Measurements from ENCODE around the gene TESK1.
"Not testable (repeated sequence)": the region's sequence is repeated elsewhere in the genome, so short reads cannot be mapped to it uniquely, and the experiment has no call there.

The TESK1 gene

DNA sequence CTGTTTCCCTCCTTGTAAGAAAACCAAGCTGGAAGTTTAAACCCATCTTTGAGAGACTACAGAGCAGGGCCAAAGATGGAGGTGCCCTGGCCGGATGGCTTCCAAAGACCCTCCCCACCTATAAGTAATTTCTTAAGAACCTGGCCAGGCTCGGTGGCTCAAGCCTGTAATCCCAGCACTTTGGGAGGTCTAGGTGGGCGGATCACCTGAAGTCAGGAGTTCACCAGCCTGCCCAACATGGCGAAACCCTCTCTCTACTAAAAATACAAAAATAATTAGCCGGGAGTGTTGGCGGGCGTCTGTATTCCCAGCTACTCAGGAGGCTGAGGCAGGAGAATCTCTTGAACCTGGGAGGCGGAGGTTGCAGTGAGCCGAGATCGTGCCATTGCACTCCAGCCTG is 40.7 kb downstream of the TESK1 start:
- H3K4me3 ChIP-seq (ENCODE audit: insufficient read depth, low read depth, low read length): peak overlapping the region; percentile 71
- H3K27me3 ChIP-seq (ENCODE audit: control insufficient read depth, insufficient read depth, low read length, poor library complexity, severe bottlenecking): peaks cover 12% of the 10 kb centered on the region
- peaks cover 11% of the 10 kb centered on the region for H3K4me1 ChIP-seq (ENCODE audit: control insufficient read depth, insufficient read depth, low read length)
- not testable (repeated sequence) for H3K36me3 ChIP-seq (ENCODE audit: control insufficient read depth, insufficient read depth, low read length); H3K27ac ChIP-seq (ENCODE audit: insufficient read depth, low read depth, low read length, poor library complexity, severe bottlenecking); H3K9me3 ChIP-seq (ENCODE audit: control insufficient read depth, low read length)
- WGBS, 2 experiments: 49 to 52% methylated on average over 10 of the region's 10 CpGs

DNA sequence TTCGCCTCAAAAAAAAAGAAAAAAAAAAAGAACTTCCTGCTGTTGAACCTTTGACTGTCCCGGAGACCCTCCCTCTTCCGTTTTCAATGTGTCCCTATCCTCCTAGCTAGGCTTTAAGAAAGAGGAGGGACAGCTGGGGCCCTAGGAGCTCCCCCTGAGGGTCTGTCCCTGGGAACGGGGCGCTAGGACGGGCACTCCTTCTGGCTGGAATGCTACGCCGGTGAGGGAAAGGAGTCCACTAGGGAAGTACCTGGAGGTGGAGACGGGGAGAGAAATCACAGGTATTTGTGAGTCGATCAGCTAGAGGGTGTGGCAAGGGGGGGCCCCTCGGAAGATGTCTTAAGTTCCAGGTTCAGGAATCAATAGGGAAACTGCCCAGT is 41.1 kb downstream of the TESK1 start:
- Histone ChIP-seq H3K4me1 (ENCODE audit: control insufficient read depth, insufficient read depth, low read length) (peaks cover 13% of the 10 kb centered on the region), H3K36me3 (ENCODE audit: control insufficient read depth, insufficient read depth, low read length) (no peaks in the 10 kb centered on the region), H3K27me3 (ENCODE audit: control insufficient read depth, insufficient read depth, low read length, poor library complexity, severe bottlenecking) (peaks cover 12% of the 10 kb centered on the region), H3K4me3 (ENCODE audit: insufficient read depth, low read depth, low read length) (peak overlapping the region; percentile 71), H3K27ac (ENCODE audit: insufficient read depth, low read depth, low read length, poor library complexity, severe bottlenecking) (no peak overlapping the region), H3K9me3 (ENCODE audit: control insufficient read depth, low read length) (no peaks in the 10 kb centered on the region)
- 2% methylated on average over 11 of the region's 11 CpGs for WGBS, 2 experiments

DNA sequence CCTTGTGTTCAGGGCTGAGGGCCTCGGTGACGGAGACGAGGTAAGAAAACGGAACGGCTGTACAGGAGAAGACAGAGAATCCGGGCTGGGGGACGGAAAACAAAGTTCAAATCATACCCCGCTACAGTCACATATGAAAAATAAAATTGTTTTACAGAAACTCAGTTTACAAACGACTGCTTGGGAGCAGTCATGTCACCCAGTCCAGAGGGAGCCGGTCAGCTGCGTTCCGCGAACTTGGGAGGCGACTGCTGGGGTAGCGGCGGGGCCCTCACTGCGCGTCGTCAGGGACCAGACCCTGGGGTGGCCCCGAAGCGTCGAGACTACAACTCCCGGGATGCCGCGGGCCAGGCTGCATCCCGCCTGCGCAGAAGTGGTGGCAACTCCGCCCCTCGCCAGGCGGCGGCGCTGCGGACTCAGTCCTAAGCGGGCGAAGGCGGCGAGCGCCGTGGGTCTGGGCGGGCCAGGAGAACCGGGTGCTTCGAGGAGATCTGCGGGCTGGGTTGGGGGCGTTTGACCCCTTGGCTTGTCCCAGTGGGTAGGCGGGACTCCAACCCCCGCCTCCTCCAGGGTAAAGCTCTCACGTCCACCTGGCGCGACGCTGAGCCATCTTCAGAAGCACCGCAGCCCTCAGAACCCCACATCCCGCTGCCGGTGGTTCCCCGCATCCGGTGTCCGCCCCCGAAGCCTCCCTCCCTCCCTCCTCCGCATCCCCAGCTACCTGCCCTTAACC is 41.6 kb downstream of the TESK1 start:
- H3K4me3 ChIP-seq (ENCODE audit: insufficient read depth, low read depth, low read length): peak overlapping the region; percentile 71
- H3K4me1 ChIP-seq (ENCODE audit: control insufficient read depth, insufficient read depth, low read length): peaks cover 13% of the 10 kb centered on the region
- H3K27ac ChIP-seq (ENCODE audit: insufficient read depth, low read depth, low read length, poor library complexity, severe bottlenecking): no peak overlapping the region
- no peaks in the 10 kb centered on the region for H3K36me3 ChIP-seq (ENCODE audit: control insufficient read depth, insufficient read depth, low read length)
- peaks cover 12% of the 10 kb centered on the region for H3K27me3 ChIP-seq (ENCODE audit: control insufficient read depth, insufficient read depth, low read length, poor library complexity, severe bottlenecking)
- H3K9me3 ChIP-seq (ENCODE audit: control insufficient read depth, low read length): no peaks in the 10 kb centered on the region
- 1% methylated on average over 58 of the region's 58 CpGs for WGBS, 2 experiments

DNA sequence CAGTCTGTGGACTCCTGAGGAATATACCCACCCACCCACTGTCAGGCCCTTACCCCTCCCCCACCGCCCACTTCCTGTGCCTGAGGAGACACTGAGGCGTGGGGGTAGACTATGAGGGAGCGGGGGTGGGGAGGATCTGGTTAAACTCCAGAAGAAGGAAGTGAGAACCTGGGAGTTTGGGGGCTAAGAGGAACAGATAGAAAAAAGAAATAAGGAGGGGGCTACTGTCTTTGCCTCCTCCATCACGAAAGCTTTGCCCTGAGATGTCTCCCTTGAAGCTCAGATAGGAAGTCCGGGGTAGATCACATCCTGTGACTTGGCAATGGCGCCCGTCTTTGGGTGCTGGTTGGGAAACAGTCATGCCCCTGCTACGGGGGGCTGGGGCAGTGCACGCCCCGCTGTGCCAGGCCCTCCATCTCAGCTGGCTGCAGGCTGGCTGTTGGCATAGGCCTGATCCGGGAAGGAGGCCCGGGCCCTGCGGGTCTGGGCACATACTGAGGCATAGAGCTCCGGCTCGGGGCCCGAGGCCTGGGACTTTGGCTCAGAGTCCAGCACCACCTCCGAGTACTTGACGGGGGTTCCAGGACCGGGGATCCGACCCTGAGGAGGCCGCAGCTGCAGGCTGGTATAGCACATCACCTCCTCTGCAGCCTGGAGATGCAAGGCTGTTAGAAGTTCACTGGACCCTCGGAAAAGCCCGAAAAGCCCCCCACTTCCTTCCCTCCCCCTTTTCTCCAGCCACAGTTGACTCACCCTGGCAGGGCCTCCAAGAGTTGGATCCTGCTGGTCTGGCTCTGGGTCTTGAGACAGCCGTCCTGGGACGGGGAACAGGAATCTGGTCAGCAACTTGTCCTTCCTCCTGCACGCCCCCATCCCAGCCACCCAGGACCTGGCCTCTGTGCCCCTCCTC is 44.6 kb downstream of the TESK1 start:
- Histone ChIP-seq H3K4me3 (ENCODE audit: insufficient read depth, low read depth, low read length) (no peak overlapping the region), H3K27me3 (ENCODE audit: control insufficient read depth, insufficient read depth, low read length, poor library complexity, severe bottlenecking) (peaks cover 12% of the 10 kb centered on the region), H3K27ac (ENCODE audit: insufficient read depth, low read depth, low read length, poor library complexity, severe bottlenecking) (no peak overlapping the region), H3K9me3 (ENCODE audit: control insufficient read depth, low read length) (no peaks in the 10 kb centered on the region), H3K36me3 (ENCODE audit: control insufficient read depth, insufficient read depth, low read length) (no peaks in the 10 kb centered on the region), H3K4me1 (ENCODE audit: control insufficient read depth, insufficient read depth, low read length) (peaks cover 13% of the 10 kb centered on the region)
- WGBS, 2 experiments: 93 to 94% methylated on average over 26 of the region's 26 CpGs

DNA sequence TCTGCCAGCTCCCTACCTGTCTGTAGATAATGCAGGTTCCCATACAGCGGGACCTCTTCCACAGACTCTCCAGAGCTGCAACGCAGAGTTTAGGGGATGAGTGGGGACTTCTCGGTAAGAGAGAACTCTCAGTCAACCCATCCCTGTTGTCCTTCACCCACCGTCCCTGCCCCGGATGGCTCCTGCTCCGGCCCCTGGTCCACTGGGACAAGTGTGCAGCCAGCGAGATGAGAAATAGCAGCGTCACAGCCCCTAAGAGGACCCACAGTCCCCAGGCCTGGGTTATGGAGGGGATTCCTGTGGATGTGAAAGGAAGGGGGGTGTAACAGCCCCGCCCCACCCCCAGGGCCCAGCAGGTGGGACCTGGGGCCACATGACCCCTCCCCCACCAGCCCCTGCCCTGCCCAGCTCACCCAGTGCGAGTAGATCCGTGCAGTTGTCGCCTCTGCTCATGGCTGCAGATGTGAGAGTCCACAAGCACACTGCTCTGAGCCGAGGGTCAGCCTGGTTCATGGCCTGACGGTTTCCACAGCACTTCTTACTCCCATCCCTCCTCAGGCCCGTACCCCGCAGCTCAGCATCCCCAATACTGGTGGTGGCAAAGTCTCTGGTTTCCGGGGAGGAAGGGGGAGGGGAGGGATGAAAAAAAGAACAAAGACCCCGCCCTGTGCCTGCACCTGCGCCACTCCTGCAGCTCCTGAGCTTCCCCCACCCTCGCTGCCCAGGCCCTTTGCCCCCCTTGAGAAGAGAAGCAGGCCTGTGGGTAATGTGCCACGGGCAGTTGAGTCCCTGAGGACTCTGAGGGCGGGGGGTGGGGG is 45.5 kb downstream of the TESK1 start, which contains the start of gene SIT1:
Gene SIT1 (minus strand): TSS at position 591 of the 818 bp plus-strand sequence. CDS start 78 bp downstream, at position 513.
- Histone ChIP-seq H3K36me3 (ENCODE audit: control insufficient read depth, insufficient read depth, low read length) (no peaks in the 10 kb centered on the region), H3K27me3 (ENCODE audit: control insufficient read depth, insufficient read depth, low read length, poor library complexity, severe bottlenecking) (peaks cover 12% of the 10 kb centered on the region), H3K4me3 (ENCODE audit: insufficient read depth, low read depth, low read length) (no peak within 1 kb of the TSS), H3K4me1 (ENCODE audit: control insufficient read depth, insufficient read depth, low read length) (peaks cover 13% of the 10 kb centered on the region), H3K9me3 (ENCODE audit: control insufficient read depth, low read length) (no peaks in the 10 kb centered on the region), H3K27ac (ENCODE audit: insufficient read depth, low read depth, low read length, poor library complexity, severe bottlenecking) (no peak within 1 kb of the TSS)
- WGBS, 2 experiments: 69 to 70% methylated on average over 21 to 22 of the region's 22 CpGs

DNA sequence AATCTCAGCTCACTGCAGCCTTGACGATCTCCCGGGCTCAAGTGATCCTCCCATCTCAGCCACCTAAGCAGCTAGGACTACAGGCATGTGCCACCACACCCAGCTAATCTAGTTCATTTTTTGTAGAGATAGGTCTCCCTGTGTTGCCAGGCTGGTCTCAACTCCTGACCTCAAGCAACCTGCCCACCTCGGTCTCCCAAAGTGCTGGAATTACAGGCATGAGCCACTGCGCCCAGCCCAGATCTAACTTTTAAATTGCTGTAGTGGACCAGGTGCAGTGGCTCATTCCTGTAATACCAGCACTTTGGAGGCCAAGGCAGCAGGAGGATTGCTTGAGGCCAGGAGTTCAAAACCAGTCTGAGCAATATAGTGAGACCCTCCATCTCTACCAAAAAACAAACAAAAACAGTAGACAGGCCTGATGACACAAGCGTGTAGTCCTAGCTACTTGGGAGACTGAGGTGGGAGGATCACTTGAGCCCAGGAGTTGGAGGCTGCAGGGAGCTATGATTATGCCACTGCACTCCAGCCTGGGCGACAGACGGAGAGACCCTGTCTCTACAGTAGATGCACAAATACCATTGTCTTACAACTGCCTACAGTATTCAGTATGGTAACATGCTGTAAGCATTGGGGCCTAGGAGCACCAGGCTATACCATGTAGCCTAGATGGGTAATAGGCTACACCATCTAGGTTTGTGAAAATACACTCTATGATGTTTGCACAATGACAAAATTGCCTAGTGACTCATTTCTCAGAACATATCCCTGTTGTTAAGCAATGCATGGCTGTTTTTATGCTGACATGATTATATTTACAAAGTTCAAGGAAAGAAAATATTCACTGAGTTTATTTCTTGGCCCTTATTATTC is 47.1 kb downstream of the TESK1 start:
- peaks cover 15% of the 10 kb centered on the region for H3K27me3 ChIP-seq (ENCODE audit: control insufficient read depth, insufficient read depth, low read length, poor library complexity, severe bottlenecking)
- H3K27ac ChIP-seq (ENCODE audit: insufficient read depth, low read depth, low read length, poor library complexity, severe bottlenecking): no peak overlapping the region
- no peak overlapping the region for H3K4me3 ChIP-seq (ENCODE audit: insufficient read depth, low read depth, low read length)
- H3K9me3 ChIP-seq (ENCODE audit: control insufficient read depth, low read length): no peaks in the 10 kb centered on the region
- no peaks in the 10 kb centered on the region for H3K36me3 ChIP-seq (ENCODE audit: control insufficient read depth, insufficient read depth, low read length)
- WGBS, 2 experiments: 89 to 90% methylated on average over 7 of the region's 7 CpGs
- peaks cover 13% of the 10 kb centered on the region for H3K4me1 ChIP-seq (ENCODE audit: control insufficient read depth, insufficient read depth, low read length)

DNA sequence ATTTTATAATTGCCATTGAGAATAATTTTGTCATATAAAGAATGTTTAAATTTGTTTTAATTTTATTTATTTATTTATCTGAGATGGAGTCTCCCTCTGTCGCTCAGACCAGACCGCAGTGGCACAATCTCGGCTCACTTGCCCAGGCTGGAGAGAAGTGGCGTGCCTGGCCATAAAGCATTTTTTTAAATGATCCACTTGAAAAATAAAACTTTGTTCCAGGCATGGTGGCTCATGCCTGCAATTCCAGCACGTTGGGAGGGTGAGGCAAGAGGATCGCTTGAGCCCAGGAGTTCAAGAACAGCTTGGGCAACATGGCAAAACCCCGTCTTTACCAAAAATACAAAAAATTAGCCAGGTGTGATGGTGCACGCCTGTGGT is 47.8 kb downstream of the TESK1 start:
- peaks cover 10% of the 10 kb centered on the region for H3K27me3 ChIP-seq (ENCODE audit: control insufficient read depth, insufficient read depth, low read length, poor library complexity, severe bottlenecking)
- no peak overlapping the region for H3K4me3 ChIP-seq (ENCODE audit: insufficient read depth, low read depth, low read length)
- H3K36me3 ChIP-seq (ENCODE audit: control insufficient read depth, insufficient read depth, low read length): no peaks in the 10 kb centered on the region
- no peaks in the 10 kb centered on the region for H3K9me3 ChIP-seq (ENCODE audit: control insufficient read depth, low read length)
- 92 to 96% methylated on average over 8 of the region's 8 CpGs for WGBS, 2 experiments
- H3K27ac ChIP-seq (ENCODE audit: insufficient read depth, low read depth, low read length, poor library complexity, severe bottlenecking): no peak overlapping the region
- H3K4me1 ChIP-seq (ENCODE audit: control insufficient read depth, insufficient read depth, low read length): peaks cover 7% of the 10 kb centered on the region

DNA sequence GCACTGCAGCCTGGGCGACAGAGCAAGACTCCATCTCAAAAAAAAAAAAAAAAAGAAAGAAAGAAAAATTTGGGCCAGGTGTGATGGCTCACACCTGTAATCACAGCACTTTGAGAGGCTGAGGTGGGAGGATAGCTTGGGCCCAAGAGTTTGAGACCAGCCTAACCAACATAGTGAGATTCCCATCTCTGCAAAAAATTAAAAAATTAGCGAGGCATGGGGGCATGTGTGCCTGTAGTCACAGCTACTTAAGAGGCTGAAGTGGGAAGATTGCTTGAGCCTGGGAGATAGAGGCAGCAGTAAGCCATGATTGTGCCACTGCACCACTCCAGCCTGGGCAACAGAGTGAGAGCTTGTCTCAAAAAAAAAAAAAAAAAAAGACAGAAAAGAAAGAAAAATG is 48.5 kb downstream of the TESK1 start:
- peaks cover 7% of the 10 kb centered on the region for H3K4me1 ChIP-seq (ENCODE audit: control insufficient read depth, insufficient read depth, low read length)
- peaks cover 10% of the 10 kb centered on the region for H3K27me3 ChIP-seq (ENCODE audit: control insufficient read depth, insufficient read depth, low read length, poor library complexity, severe bottlenecking)
- H3K27ac ChIP-seq (ENCODE audit: insufficient read depth, low read depth, low read length, poor library complexity, severe bottlenecking): no peak overlapping the region
- 93 to 94% methylated on average over 2 of the region's 2 CpGs for WGBS, 2 experiments
- no peak overlapping the region for H3K4me3 ChIP-seq (ENCODE audit: insufficient read depth, low read depth, low read length)
- H3K36me3 ChIP-seq (ENCODE audit: control insufficient read depth, insufficient read depth, low read length): no peaks in the 10 kb centered on the region
- no peaks in the 10 kb centered on the region for H3K9me3 ChIP-seq (ENCODE audit: control insufficient read depth, low read length)

DNA sequence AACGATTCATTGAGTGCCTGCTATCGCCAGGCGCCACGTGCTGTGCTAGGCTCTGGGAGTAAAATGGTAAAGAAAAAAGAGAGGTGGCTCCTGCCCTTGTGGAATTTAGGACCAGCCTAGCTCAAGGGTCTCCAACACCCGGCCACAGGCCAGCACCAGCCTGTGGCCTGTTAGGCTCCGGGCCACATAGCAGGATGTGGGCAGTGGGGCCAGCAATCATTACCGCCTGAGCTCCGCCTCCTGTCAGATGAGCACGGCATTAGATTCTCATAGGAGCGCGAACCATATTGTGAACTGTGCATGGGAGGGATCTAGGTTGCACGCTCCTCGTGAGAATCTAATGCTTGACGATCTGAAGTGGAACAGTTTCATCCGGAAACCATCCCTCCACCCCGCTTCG is 51.3 kb downstream of the TESK1 start:
- WGBS, 2 experiments: 91% methylated on average over 17 of the region's 17 CpGs
- H3K4me3 ChIP-seq (ENCODE audit: insufficient read depth, low read depth, low read length): no peak overlapping the region
- H3K9me3 ChIP-seq (ENCODE audit: control insufficient read depth, low read length): no peaks in the 10 kb centered on the region
- H3K27ac ChIP-seq (ENCODE audit: insufficient read depth, low read depth, low read length, poor library complexity, severe bottlenecking): no peak overlapping the region
- H3K4me1 ChIP-seq (ENCODE audit: control insufficient read depth, insufficient read depth, low read length): peaks cover 5% of the 10 kb centered on the region
- peaks cover 10% of the 10 kb centered on the region for H3K36me3 ChIP-seq (ENCODE audit: control insufficient read depth, insufficient read depth, low read length)
- H3K27me3 ChIP-seq (ENCODE audit: control insufficient read depth, insufficient read depth, low read length, poor library complexity, severe bottlenecking): peaks cover 10% of the 10 kb centered on the region

Data from ectodermal cell (in vitro differentiated cells).